ENCODE data around the gene E2F4.

The E2F4 gene

DNA sequence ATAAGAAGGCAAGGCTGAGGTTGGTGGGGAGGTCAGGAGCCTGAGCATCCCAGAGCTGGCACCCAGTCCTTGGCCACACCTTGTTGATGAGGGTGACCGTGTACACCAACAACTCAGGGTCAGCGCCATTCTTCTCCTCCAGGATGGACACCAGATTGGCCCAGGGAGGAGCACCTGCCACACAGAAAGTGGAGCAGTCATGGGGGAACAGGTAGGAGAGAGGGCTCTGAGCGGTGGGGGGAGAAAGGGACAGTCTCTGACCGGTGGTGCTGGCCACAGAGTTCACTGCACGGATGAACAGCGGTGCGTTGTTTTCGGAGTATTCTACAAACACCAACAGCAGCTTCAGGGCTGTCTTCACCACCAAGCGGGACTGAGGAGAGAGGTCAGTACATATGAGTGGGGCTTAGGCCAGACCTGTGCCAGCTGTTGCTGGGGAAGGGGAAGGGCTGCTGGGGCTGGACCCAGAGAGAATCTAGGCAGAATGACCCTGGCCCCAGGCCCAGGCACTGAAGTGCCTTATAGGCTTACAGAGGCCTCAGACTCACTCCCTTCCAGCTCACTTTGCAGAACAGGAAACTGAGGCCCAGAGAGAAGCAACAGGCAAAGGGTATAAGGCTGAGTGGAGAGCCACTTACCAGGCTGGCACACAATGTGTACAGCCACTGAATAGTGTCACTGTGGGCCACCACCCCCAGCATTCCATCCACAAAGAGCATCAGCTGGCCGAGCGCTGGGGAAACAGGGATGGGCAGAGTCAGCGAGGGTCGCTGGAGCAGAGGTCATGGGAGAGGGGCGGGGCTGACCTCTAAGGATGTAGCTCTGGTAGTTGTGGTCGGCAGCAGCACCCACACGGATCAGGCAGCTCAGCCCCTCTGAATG lies 45.7 kb downstream of the E2F4 start:
- DNase-seq = no peak

GRCh38 chr16:67238278-67238575 lies 46.3 kb downstream of the E2F4 start:
- no peak for DNase-seq

DNA sequence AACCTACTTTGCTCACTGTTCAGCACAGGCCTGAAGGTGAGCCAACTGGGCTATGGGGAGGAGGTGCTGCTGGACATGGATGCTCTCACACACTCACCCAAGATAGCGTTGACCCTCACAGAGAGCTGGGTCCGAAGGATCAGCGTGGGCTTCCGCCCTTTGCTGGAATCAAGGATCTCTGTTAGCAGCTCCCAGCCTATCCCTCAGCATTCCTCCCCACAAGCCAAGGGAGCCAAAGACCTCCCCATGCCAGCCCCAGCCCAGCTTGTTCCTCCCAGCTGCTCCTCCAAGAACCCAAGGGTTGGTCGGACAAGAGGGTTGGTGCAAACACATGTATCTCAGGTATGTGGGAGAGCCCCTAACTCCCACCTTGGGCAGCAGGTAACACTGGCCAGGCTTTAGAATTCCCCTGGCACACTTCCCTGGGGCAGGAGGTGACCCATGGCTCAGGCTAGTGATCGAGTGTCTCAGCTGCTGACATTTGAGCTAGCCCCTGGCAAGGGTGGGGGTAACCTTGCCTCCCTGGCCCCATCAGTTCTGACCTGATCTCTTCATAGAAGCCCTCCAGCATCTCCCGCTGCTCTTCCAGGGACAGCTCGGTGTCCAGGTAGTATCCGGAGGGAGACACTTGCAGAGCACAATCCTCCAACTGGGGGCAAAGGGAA lies 47.0 kb downstream of the E2F4 start:
- DNase-seq = no peak

DNA sequence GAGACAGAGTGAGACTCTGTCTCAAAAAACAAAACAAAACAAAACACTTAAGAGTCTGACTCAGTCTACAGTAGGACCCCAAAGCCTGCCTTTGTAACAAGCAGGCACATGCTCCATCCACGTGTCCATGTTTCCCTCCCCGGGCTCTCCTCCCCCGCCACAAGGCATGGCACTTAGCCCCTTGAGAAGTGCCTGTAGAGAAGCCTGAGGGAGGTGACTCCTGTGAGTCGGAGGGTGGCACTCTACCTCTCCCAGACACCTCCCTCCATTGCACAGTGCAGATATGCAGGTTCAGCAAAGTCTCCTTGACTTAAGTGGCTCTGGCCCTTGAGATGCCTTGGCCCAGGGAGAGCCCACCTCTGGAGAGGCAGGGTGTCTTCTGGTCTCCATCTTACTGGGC lies 48.6 kb downstream of the E2F4 start:
- no peak for DNase-seq

- no peak for DNase-seq
These were observed 49.3 kb downstream of the E2F4 start for GRCh38 chr16:67241008-67241900.

DNA sequence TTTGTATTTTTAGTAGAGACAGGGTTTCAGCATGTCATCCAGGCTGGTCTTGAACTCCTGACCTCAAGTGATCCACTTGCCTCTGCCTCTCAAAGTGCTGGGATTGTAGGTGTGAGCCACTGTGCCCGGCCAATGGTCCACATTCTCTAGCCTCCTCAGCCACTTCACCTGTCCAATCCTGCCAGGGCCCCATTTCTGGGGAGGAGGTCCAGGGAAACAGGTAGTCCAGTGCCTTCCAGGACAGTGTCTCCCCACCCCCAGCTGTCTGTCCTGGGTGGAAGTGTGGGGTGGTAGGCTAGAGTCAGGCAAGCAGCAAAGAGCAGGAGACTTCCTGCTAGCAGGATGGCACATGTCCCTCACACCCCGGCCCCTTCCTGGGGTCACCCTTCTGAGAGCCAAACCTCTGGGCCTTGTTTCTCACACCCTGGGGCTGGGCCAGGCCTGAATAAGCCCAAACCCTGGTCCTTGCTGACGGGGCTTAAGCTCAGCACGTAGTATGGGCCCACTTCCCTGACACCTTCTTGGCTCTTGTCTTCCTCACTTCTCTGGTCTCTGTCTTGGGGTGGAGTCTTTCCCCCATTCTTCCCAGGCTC lies 50.3 kb downstream of the E2F4 start:
- no peak for DNase-seq

DNA sequence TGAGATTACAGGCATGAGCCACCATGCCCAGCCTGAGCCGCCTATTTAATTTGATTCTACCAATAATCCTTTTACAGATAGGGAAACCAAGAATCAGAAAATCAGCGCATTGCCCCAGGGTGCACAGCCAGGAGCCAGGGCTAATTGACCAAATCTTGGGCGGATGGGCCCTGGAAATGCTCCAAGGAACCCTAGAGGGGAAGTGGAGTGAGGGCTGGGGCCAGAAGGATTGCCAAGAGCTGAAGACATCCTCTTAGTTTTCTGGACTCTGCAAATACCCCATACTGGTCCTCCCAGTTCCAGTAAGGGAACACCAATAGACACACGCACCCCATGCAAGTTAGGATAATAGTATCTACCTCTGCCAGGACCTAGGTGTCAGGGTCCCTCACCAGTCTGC lies 51.5 kb downstream of the E2F4 start:
- DNase-seq = no peak

- DNase-seq = peak; percentile 84 to 86
These were observed 52.6 kb downstream of the E2F4 start for GRCh38 chr16:67244387-67245185.

DNA sequence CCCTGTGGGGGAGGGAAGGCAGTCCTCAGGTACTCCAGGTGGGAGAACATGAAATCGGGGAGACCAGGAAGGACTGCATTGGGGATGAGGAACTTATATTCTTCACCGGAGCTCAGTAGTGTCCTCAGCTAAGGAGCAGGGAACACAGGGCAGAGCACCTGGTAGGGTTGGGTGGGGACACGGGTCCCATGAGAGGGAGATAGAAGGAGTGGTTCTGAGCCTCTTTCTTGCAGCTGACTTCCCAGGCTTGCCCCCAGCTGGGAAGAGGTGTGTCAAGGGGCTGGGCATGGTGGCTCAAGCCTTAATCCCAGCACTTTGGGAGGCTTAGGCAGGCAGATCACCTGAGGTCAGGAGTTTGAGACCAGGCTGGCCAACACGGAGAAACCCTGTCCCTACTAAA lies 53.2 kb downstream of the E2F4 start:
- no peak for DNase-seq

DNA sequence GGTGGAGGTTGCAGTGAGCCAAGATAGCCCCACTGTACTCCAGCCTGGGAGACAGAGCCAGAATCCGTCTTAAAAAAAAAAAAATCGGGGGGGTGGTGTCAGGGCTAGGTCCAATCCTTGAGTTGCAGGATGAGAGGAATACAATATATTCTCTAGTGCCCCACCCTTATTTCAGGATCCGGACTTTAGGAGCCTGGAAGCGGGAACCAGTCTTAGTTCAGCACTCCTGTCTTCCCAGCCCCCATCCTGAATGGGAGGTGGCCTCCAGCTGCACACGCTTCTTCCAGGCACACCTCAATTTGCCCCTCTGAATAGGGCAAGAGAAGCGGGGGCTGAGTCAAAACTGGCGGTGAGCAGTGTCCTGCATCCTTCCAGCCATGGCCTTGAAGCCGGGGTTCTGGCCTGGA lies 53.7 kb downstream of the E2F4 start:
- no peak for DNase-seq

DNA sequence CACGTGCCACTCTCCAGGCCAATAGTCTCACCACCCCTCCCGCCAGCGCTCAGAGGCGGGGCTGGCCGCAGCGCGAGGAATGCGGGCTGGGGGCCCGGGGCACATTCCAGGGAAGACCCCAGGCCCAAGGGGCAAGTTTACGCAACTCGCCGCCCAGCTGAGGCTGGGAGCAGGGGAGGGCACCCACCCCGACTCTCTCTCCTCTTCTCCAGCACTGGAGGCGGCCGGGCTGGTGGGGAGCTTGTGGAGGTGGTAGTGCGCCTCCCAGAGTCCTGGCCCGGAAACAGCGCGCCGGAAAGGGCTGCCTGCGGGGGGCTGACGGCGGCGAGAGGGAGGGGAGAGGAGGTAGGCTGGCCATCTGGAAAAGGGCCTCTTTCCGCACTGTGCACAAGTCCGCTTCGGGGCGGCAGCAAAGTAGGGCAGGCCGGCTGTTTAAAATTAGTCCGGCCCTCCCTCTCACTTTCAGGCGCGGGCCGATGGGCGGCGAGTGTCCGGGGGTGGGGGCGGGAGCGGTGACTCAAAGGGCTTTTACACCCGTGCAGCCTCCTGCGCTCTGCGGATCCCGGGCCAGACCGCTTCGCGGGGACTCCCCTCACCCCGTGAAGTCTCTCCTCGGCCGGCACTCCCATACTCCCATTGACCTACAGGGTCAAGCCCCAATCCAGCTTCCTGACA lies 54.3 kb downstream of the E2F4 start:
- DNase-seq = peak; percentile 73 to 78

DNA sequence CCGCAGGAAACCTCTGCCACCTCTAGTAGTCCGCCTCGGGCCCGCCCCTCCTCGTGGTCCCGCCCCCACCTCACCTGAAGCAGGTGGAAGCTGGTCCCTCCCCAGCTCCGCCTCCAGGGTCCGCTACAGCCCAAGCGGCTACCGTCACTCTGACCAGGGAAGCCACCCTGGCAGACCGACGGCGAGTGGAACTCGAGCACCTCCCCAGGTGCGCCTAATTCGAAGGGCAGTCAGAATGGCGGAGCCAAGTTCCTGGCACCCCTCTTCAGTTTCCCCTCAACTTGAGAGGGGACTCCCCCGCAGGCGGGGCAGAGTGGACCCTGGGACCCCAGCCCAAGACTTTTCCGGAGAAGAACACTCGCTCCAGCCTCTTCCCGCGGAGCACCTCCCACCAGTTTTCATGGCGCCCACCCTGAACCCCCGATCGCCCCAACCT lies 54.8 kb downstream of the E2F4 start:
- no peak for DNase-seq

GRCh38 chr16:67247192-67248072 lies 55.5 kb downstream of the E2F4 start, which contains the start of gene FHOD1:
TSS of gene FHOD1 (minus strand) at chr16:67247481. CDS start at chr16:67247410, 71 bp downstream.
- DNase-seq = peak; percentile 99 to 100

DNA sequence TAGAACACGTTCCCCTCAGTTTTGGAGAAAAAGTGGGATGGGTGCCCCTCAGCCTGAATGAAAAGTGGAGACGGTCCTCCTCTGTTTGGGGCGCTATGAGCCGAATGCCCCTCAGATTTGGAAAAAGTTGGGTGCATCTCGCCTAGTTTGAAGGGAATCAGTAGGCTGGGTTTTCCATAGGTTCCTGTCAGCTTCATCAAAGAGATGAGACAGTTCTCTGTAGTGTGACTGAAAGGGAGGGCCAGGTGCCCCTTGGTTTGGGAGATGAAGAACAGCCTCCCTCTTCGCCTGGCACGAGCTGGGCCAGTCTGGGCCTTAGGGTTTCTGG lies 56.1 kb downstream of the E2F4 start:
- no peak for DNase-seq

Data from activated T-cell treated with anti-CD3 and anti-CD28 coated beads, Interleukin-2, amount 50 U/mL, for 48 hours (primary cell).